Bronchial epithelial cell (primary cell): Measurements from ENCODE around the gene ZNF12. TPM values are rescaled to one million over a fixed set of nuclear protein-coding genes. Genes with fewer than 3 reads are reported as not detected.

Experiments used
- DNase-seq: peaks from one replicate; pipeline ENCODE4 v3.0.0-alpha.2; 2010; ENCODE audit warnings: low read depth
- FAIRE-seq: peaks from 2 replicates; lab custom pipeline; 2011; peaks lifted over from hg19 to GRCh38; lab: Jason Lieb, UNC
- H3K27me3 ChIP-seq: 2 replicates; pipeline ENCODE4 v1.5.1; 2011; ENCODE audit warnings: low read length; ENCODE audit not compliant: control insufficient read depth, insufficient read depth
- H3K36me3 ChIP-seq: 2 replicates; pipeline ENCODE4 v1.5.1; 2011; ENCODE audit warnings: low read length; ENCODE audit not compliant: control insufficient read depth, insufficient read depth
- H3K4me3 ChIP-seq: 2 replicates; pipeline ENCODE4 v1.5.1; 2011; ENCODE audit warnings: mild to moderate bottlenecking, low read depth, low read length, control low read depth
- total RNA-seq: library from RNA; depleted of rRNA; stranded (reverse); fragments of >200 nt; gene quantifications from 2 replicates; pipeline ENCODE4 v1.2.1, GENCODE V29; 2014
- TF ChIP-seq, protein P1 (sequence below): IDR thresholded peaks from 2 replicates; pipeline ENCODE4 v1.5.1; 2011; ENCODE audit warnings: mild to moderate bottlenecking, moderate library complexity, low read length, control low read depth, inconsistent platforms; ENCODE audit not compliant: insufficient read depth, severe bottlenecking

Gene ZNF12
- total RNA-seq, 1 donor from 2014 or later, result 12.6 TPM

DNA sequence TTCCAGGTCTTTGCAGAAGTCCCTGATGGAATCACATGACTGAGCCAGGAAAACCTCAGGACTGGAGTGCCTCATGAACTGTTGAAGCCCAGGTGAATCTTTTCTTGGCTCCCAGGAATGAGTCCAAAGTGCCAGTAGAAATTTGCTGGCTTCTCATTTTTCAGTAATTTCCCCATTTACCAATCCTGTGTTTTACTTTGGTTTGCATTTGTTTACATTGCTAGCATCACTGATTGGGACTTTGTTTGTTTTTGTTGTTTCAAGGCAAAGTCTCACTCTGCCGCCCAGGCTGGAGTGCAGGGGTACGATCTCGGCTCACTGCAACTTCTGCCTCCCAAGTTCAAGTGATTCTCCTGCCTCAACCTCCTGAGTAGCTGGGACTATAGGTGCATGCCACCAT is 1.6 kb upstream of the ZNF12 start:
- no peak for FAIRE-seq
- TF ChIP-seq, protein P1, sequence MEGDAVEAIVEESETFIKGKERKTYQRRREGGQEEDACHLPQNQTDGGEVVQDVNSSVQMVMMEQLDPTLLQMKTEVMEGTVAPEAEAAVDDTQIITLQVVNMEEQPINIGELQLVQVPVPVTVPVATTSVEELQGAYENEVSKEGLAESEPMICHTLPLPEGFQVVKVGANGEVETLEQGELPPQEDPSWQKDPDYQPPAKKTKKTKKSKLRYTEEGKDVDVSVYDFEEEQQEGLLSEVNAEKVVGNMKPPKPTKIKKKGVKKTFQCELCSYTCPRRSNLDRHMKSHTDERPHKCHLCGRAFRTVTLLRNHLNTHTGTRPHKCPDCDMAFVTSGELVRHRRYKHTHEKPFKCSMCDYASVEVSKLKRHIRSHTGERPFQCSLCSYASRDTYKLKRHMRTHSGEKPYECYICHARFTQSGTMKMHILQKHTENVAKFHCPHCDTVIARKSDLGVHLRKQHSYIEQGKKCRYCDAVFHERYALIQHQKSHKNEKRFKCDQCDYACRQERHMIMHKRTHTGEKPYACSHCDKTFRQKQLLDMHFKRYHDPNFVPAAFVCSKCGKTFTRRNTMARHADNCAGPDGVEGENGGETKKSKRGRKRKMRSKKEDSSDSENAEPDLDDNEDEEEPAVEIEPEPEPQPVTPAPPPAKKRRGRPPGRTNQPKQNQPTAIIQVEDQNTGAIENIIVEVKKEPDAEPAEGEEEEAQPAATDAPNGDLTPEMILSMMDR, result no peak
- no peak for DNase-seq
- H3K27me3 ChIP-seq, result no peaks in the 10 kb centered on the region
- H3K4me3 ChIP-seq, result no peak overlapping the region
- H3K36me3 ChIP-seq, result peaks cover 7% of the 10 kb centered on the region

DNA sequence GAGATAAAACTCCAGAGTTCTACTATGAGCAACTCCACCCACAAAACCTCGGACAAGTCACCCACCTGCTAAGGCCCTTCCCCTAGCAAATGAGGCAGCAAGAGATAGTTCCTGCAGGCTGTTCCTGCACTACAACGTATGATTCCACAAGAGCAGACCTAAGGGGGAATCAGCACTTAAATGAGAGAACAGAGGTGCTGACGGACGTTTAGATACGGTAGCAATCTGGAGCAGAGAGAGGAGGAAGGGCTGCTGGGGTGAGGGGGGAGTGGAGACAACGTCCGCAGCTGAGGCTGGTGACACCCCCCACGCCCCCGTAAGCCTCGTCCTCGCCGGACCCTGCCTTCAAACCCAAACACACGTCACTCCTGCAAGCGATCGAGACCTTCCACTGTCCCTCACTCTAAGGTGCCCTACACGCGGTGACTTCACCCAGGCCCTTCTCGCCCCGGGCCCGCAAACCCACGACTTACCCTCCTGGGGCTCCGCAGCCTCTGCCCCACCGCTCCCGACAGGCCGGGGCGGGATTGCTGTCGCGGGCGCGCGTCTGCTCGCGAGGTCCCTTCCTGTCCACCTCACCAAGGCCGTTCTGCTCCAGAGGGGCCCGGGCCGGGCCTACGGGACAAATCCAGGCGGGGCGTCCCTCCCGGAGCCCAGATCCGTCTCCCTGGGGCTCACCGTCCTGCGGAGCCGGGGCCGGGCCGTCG is 635 bp downstream of the ZNF12 start:
- peak; percentile 26 for DNase-seq
- Histone ChIP-seq H3K27me3 (no peaks in the 10 kb centered on the region), H3K36me3 (peaks cover 9% of the 10 kb centered on the region), H3K4me3 (peak overlapping the region; percentile 63)
- no peak for FAIRE-seq
- TF ChIP-seq, protein P1, result no peak

DNA sequence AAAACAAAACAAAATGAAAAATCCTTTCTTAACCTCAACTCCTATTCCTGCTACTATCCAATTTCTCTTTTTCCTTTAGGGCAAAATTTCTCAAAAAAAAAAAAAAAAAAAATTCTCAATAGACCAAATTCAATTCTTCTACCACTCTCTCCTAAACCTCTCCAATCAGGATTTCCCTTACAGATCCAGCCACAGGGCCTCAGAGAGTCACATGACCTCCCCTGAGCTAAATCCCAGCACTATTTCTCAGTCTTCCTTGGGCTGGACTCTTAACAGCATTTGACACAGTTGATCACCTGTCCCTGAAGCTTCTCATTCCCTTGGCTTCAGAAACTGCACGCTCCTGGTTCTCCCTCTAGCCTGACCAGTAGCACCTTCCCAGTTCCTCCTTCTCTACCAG is 4.9 kb downstream of the ZNF12 start:
- Histone ChIP-seq H3K27me3 (no peaks in the 10 kb centered on the region), H3K4me3 (no peak overlapping the region), H3K36me3 (peaks cover 28% of the 10 kb centered on the region)
- TF ChIP-seq, protein P1, result no peak
- DNase-seq (no peak), FAIRE-seq (no peak)

DNA sequence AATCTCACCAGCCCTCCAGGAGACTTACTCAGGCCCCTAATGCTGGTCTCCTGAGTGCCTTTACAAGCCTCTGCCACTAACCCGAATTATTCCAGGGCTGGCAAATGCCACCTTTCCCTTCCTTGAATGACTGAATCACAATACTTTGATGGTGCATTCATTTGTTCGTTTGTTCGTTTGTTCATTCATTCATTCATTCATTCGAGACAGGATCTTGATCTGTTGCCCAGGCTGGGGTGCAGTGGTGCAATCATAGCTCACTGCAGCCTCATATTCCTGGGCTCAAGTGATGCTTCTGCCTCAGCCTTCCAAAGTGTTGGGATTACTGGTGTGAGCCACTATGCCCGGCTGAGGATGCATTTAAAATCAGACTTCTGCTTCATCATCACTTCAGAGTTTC is 6.0 kb downstream of the ZNF12 start:
- FAIRE-seq, result no peak
- DNase-seq, result no peak
- TF ChIP-seq, protein P1, result no peak
- H3K36me3 ChIP-seq, result peaks cover 33% of the 10 kb centered on the region
- H3K27me3 ChIP-seq, result no peaks in the 10 kb centered on the region
- no peak overlapping the region for H3K4me3 ChIP-seq

DNA sequence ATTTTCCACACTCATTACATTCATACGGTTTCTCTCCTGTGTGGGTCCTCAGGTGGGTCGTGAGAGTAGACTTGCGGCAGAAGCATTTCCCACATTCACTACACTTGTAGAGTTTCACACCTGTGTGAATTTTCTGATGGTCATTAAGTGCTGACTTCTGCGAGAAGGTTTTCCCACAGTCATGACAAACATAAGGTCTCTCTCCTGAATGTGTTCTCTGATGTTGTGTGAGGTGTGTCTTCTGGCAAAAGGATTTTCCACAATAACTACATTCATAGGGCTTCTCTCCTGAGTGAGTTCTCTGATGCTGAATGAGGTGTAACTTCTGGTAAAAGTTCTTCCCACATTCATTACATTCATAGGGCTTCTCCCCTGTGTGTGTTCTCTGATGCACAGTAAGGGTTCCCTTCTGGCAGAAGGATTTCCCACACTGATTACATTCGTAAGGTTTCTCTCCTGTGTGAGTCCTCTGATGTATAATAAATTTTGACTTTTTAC is 15.1 kb downstream of the ZNF12 start:
- Histone ChIP-seq H3K36me3 (peaks cover 40% of the 10 kb centered on the region), H3K27me3 (no peaks in the 10 kb centered on the region), H3K4me3 (no peak overlapping the region)
- FAIRE-seq (peak; percentile 40), DNase-seq (peak; percentile 22)
- TF ChIP-seq, protein P1, result no peak
